Heart left ventricle (tissue), 13 donors: ENCODE data around the gene CRHBP.

Source experiments
- CTCF ChIP-seq, 12 donors: fragments of 200-600 bp; sonication (generic) in 4 of 12; IDR thresholded peaks; one replicate each; pipeline versions ENCODE4 v1.5.0 to v1.8.0; 2018 to 2022; ENCODE audit warnings: antibody characterized with exemption in 12 of 12, mild to moderate bottlenecking in 5 of 12
- POLR2A ChIP-seq, 2 donors: fragments of 450-650 bp; IDR thresholded peaks; one replicate each; pipeline ENCODE4 v1.6.1; 2017; ENCODE audit warnings: antibody characterized with exemption in 2 of 2, mild to moderate bottlenecking in 2 of 2, moderate library complexity in 2 of 2
- donor health status: ischemic (EF 13 %, LVEDD 7.1; RV severe dilation, severe dysfunction).
- donor health status: DM: no; HTN: yes; CAD: no.
- donor health status: DM: no; HTN: no; CAD: no.
- donor health status: ischemic (EF 25% LVEDD 6.9; RV normal size, moderate dysfunction).
- donor health status: ischemic (EF 25% LVEDD 5.7; RV mildly dilated, moderate dysfunction).
- donor health status: ischemic (EF 35%, LVEDD 5.7; RV mildly dilated, moderate dysfunction).
- donor health status: nonischemic (EF 11% LVEDD 7.7; RV severe dilation, severe dysfunction).
- donor health status: DM: yes; HTN: yes; CAD: no.
- donor health status: PGD.
- donor health status: ischemic (EF 29% LVEDD 5.4; RV normal size, mild dysfunction).
- donor health status: nonischemic (EF 23%, LVEDD 6.1; RV moderate dilation, normal function).

GRCh38 chr5:76946090-76946489 lies 6.8 kb upstream of the CRHBP start:
- no peak for TF ChIP-seq CTCF (IDR thresholded peaks at IDR 0.05)
- TF ChIP-seq POLR2A (IDR thresholded peaks at IDR 0.05): no peak
